ENCODE results near the gene RNF141. TPM values are rescaled to one million over a fixed set of nuclear protein-coding genes. Genes with fewer than 3 reads are reported as not detected.
A peak's percentile ranks its signal among the peaks of the same experiment; 100 is the strongest.

RNF141 gene
- total and polyA plus RNA-seq, 2 of the 13 experiments (the other 11 are each of a cell fraction or from before 2014, with no cell fraction given): 9.3 to 22.4 TPM

DNA sequence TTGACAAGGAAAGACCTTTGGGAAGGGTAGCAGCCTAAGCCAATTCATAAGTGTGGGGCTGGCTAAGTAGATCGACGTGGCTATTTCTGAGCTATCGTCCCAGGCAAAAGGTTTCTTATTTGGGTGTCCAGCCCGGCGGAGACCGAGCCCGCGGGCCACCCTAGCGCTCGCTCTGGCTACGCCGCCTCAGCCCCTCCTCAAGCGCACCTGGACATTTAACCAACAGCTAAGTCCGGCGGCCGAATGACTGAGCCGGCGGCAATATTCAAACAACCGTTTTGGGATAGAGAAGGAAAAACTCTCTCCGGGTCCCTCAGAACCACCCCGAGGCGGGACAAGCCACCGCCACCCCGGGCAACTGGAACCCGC lies 457 bp downstream of the RNF141 start (continued):
- TF ChIP-seq REL (CRISPR knock-in tag; conservative IDR thresholded peaks at IDR 0.05) (no peak), ZNF138 (CRISPR knock-in tag; IDR thresholded peaks at IDR 0.05; ENCODE audit: low read depth) (no peak), HIVEP1 (CRISPR knock-in tag; IDR thresholded peaks at IDR 0.05) (no peak), ZBTB1 (CRISPR knock-in tag; IDR thresholded peaks at IDR 0.05; ENCODE audit: borderline replicate concordance) (no peak), KDM2A (CRISPR knock-in tag; IDR thresholded peaks at IDR 0.05; ENCODE audit: borderline replicate concordance, low read depth) (no peak), ZNF44 (CRISPR knock-in tag; IDR thresholded peaks at IDR 0.05) (no peak), GABPA (IDR thresholded peaks at IDR 0.05; ENCODE audit: low read depth, low read length) (no peak), GABPA (CRISPR knock-in tag; IDR thresholded peaks at IDR 0.05; ENCODE audit: low read depth) (no peak), ZNF441 (CRISPR knock-in tag; IDR thresholded peaks at IDR 0.05; ENCODE audit: borderline replicate concordance) (no peak)
- TF ChIP-seq, protein P1, sequence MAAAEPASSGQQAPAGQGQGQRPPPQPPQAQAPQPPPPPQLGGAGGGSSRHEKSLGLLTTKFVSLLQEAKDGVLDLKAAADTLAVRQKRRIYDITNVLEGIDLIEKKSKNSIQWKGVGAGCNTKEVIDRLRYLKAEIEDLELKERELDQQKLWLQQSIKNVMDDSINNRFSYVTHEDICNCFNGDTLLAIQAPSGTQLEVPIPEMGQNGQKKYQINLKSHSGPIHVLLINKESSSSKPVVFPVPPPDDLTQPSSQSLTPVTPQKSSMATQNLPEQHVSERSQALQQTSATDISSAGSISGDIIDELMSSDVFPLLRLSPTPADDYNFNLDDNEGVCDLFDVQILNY (CRISPR knock-in tag; conservative IDR thresholded peaks at IDR 0.05): peak; percentile 54; the same call in 1 of the 2 replicates
- TF ChIP-seq, protein P2, sequence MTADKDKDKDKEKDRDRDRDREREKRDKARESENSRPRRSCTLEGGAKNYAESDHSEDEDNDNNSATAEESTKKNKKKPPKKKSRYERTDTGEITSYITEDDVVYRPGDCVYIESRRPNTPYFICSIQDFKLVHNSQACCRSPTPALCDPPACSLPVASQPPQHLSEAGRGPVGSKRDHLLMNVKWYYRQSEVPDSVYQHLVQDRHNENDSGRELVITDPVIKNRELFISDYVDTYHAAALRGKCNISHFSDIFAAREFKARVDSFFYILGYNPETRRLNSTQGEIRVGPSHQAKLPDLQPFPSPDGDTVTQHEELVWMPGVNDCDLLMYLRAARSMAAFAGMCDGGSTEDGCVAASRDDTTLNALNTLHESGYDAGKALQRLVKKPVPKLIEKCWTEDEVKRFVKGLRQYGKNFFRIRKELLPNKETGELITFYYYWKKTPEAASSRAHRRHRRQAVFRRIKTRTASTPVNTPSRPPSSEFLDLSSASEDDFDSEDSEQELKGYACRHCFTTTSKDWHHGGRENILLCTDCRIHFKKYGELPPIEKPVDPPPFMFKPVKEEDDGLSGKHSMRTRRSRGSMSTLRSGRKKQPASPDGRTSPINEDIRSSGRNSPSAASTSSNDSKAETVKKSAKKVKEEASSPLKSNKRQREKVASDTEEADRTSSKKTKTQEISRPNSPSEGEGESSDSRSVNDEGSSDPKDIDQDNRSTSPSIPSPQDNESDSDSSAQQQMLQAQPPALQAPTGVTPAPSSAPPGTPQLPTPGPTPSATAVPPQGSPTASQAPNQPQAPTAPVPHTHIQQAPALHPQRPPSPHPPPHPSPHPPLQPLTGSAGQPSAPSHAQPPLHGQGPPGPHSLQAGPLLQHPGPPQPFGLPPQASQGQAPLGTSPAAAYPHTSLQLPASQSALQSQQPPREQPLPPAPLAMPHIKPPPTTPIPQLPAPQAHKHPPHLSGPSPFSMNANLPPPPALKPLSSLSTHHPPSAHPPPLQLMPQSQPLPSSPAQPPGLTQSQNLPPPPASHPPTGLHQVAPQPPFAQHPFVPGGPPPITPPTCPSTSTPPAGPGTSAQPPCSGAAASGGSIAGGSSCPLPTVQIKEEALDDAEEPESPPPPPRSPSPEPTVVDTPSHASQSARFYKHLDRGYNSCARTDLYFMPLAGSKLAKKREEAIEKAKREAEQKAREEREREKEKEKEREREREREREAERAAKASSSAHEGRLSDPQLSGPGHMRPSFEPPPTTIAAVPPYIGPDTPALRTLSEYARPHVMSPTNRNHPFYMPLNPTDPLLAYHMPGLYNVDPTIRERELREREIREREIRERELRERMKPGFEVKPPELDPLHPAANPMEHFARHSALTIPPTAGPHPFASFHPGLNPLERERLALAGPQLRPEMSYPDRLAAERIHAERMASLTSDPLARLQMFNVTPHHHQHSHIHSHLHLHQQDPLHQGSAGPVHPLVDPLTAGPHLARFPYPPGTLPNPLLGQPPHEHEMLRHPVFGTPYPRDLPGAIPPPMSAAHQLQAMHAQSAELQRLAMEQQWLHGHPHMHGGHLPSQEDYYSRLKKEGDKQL (CRISPR knock-in tag; IDR thresholded peaks at IDR 0.05; ENCODE audit: low read depth): no peak
- TF ChIP-seq, protein P3, sequence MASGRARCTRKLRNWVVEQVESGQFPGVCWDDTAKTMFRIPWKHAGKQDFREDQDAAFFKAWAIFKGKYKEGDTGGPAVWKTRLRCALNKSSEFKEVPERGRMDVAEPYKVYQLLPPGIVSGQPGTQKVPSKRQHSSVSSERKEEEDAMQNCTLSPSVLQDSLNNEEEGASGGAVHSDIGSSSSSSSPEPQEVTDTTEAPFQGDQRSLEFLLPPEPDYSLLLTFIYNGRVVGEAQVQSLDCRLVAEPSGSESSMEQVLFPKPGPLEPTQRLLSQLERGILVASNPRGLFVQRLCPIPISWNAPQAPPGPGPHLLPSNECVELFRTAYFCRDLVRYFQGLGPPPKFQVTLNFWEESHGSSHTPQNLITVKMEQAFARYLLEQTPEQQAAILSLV (CRISPR knock-in tag; IDR thresholded peaks at IDR 0.05; ENCODE audit: borderline replicate concordance): no peak
- TF ChIP-seq, protein P4, sequence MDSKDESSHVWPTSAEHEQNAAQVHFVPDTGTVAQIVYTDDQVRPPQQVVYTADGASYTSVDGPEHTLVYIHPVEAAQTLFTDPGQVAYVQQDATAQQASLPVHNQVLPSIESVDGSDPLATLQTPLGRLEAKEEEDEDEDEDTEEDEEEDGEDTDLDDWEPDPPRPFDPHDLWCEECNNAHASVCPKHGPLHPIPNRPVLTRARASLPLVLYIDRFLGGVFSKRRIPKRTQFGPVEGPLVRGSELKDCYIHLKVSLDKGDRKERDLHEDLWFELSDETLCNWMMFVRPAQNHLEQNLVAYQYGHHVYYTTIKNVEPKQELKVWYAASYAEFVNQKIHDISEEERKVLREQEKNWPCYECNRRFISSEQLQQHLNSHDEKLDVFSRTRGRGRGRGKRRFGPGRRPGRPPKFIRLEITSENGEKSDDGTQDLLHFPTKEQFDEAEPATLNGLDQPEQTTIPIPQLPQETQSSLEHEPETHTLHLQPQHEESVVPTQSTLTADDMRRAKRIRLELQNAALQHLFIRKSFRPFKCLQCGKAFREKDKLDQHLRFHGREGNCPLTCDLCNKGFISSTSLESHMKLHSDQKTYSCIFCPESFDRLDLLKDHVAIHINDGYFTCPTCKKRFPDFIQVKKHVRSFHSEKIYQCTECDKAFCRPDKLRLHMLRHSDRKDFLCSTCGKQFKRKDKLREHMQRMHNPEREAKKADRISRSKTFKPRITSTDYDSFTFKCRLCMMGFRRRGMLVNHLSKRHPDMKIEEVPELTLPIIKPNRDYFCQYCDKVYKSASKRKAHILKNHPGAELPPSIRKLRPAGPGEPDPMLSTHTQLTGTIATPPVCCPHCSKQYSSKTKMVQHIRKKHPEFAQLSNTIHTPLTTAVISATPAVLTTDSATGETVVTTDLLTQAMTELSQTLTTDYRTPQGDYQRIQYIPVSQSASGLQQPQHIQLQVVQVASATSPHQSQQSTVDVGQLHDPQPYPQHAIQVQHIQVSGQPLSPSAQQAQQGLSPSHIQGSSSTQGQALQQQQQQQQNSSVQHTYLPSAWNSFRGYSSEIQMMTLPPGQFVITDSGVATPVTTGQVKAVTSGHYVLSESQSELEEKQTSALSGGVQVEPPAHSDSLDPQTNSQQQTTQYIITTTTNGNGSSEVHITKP (CRISPR knock-in tag; IDR thresholded peaks at IDR 0.05; ENCODE audit: low read depth): no peak
- TF ChIP-seq, protein P5, sequence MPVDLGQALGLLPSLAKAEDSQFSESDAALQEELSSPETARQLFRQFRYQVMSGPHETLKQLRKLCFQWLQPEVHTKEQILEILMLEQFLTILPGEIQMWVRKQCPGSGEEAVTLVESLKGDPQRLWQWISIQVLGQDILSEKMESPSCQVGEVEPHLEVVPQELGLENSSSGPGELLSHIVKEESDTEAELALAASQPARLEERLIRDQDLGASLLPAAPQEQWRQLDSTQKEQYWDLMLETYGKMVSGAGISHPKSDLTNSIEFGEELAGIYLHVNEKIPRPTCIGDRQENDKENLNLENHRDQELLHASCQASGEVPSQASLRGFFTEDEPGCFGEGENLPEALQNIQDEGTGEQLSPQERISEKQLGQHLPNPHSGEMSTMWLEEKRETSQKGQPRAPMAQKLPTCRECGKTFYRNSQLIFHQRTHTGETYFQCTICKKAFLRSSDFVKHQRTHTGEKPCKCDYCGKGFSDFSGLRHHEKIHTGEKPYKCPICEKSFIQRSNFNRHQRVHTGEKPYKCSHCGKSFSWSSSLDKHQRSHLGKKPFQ (CRISPR knock-in tag; IDR thresholded peaks at IDR 0.05; ENCODE audit: insufficient replicate concordance): no peak
- TF ChIP-seq, protein P6, sequence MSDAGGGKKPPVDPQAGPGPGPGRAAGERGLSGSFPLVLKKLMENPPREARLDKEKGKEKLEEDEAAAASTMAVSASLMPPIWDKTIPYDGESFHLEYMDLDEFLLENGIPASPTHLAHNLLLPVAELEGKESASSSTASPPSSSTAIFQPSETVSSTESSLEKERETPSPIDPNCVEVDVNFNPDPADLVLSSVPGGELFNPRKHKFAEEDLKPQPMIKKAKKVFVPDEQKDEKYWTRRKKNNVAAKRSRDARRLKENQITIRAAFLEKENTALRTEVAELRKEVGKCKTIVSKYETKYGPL (CRISPR knock-in tag; IDR thresholded peaks at IDR 0.05): no peak
